MM.1S (cell line): ENCODE results near the gene ADAMTS15.

Experiments used
- DNase-seq: peaks from one replicate; pipeline ENCODE4 v3.0.0-alpha.2; 2015
- H2AFZ ChIP-seq: fragments of 300-600 bp; sonication (generic); 2 replicates; pipeline ENCODE4 v1.6.0; 2016; ENCODE audit warnings: antibody characterized with exemption, low read length
- H3F3A ChIP-seq: fragments of 300-600 bp; sonication (generic); 2 replicates; pipeline ENCODE4 v1.6.1; 2016; ENCODE audit warnings: mild to moderate bottlenecking, antibody characterized with exemption, low read length, moderate library complexity, mixed read lengths; ENCODE audit not compliant: insufficient read depth
- H3K27ac ChIP-seq: fragments of 300-600 bp; sonication (generic); 2 replicates; pipeline ENCODE4 v1.5.1; 2016; ENCODE audit warnings: mild to moderate bottlenecking, low read length
- H3K27me3 ChIP-seq: fragments of 300-600 bp; sonication (generic); replicated peaks from 2 replicates; pipeline ENCODE4 v1.6.0; 2016; ENCODE audit warnings: low read length; ENCODE audit not compliant: insufficient read depth
- H3K36me3 ChIP-seq: fragments of 300-600 bp; sonication (generic); replicated peaks from 2 replicates; pipeline ENCODE4 v1.6.1; 2016; ENCODE audit warnings: mild to moderate bottlenecking, low read length, mixed read lengths; ENCODE audit not compliant: insufficient read depth
- H3K4me1 ChIP-seq: fragments of 300-600 bp; sonication (generic); 2 replicates; pipeline ENCODE4 v1.6.1; 2016; ENCODE audit warnings: low read length, mixed read lengths
- H3K4me2 ChIP-seq: fragments of 300-600 bp; sonication (generic); 2 replicates; pipeline ENCODE4 v1.6.0; 2016; ENCODE audit warnings: low read depth, low read length
- H3K4me3 ChIP-seq: fragments of 300-600 bp; sonication (generic); 2 replicates; pipeline ENCODE4 v1.5.1; 2016; ENCODE audit warnings: low read length, mixed read lengths
- H3K79me2 ChIP-seq: fragments of 300-600 bp; sonication (generic); 2 replicates; pipeline ENCODE4 v1.6.1; 2016; ENCODE audit warnings: mixed run types, low read length, mixed read lengths
- H3K9ac ChIP-seq: fragments of 300-600 bp; sonication (generic); 2 replicates; pipeline ENCODE4 v1.6.1; 2016; ENCODE audit warnings: low read length, mixed read lengths
- H3K9me2 ChIP-seq: fragments of 300-600 bp; sonication (generic); replicated peaks from 2 replicates; pipeline ENCODE4 v1.6.1; 2016; ENCODE audit warnings: mild to moderate bottlenecking, low read length, mixed read lengths; ENCODE audit not compliant: insufficient read depth
- H3K9me3 ChIP-seq: fragments of 300-600 bp; sonication (generic); replicated peaks from 2 replicates; pipeline ENCODE4 v1.6.1; 2016; ENCODE audit warnings: mild to moderate bottlenecking, low read length, mixed read lengths; ENCODE audit not compliant: insufficient read depth
- H4K20me1 ChIP-seq: fragments of 300-600 bp; sonication (generic); 2 replicates; pipeline ENCODE4 v1.6.1; 2016; ENCODE audit warnings: mild to moderate bottlenecking, low read length, moderate library complexity, mixed read lengths; ENCODE audit not compliant: insufficient read depth
- EZH2 ChIP-seq: fragments of 300-600 bp; sonication (generic); optimal IDR thresholded peaks from 2 replicates; pipeline ENCODE3; 2017; ENCODE audit warnings: low read depth, mild to moderate bottlenecking, antibody characterized with exemption, low read length, mixed read lengths
- EZH2phosphoT487 ChIP-seq: fragments of 300-600 bp; sonication (generic); IDR thresholded peaks from 2 replicates; pipeline ENCODE4 v1.6.1; 2018; ENCODE audit warnings: antibody characterized with exemption, low read length
- TF ChIP-seq, protein P1 (sequence below): fragments of 300-600 bp; sonication (generic); IDR thresholded peaks from 2 replicates; pipeline ENCODE4 v1.5.1; 2016; ENCODE audit warnings: antibody characterized with exemption, low read length, mixed read lengths

ADAMTS15 gene

DNA sequence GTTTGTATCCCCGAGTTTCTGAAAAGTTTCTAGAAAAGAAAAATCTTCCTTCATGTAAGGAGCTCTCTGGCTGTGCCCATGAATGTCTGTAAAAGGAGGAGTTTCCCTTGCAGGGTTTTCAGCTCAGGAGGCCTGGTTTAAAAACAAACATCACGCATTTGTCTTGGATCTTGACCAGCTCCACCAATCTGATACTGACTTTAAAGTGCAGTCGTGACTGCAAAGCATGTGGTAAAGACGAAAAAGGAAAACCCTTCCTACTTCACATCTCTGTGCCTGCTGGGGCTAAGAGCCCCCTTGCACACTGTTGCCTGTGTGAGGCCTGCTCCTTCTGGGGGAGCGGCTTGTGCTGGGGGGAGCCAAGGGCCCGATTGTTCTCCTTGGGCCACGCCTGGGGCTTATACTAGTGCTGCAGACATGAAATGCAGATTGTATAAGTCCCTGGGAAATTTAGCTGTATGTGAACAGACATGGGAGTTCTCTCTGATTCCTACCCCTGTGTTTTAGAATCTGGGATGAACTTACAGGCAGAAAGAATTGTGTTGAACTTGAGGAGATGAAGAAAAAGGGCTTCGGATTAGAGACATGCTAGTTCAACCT is 62.1 kb downstream of the ADAMTS15 start:
- Histone ChIP-seq H4K20me1 (no peaks in the 10 kb centered on the region), H3K79me2 (no peaks in the 10 kb centered on the region), H3K9ac (no peak overlapping the region), H3K4me1 (no peaks in the 10 kb centered on the region), H3K36me3 (no peaks in the 10 kb centered on the region), H3K27ac (no peak overlapping the region), H3K4me3 (no peak overlapping the region), H3F3A (no peaks in the 10 kb centered on the region), H3K9me2 (no peaks in the 10 kb centered on the region), H2AFZ (no peak overlapping the region), H3K27me3 (no peaks in the 10 kb centered on the region), H3K4me2 (no peak overlapping the region), H3K9me3 (no peaks in the 10 kb centered on the region)
- DNase-seq: no peak
- TF ChIP-seq, protein P1, sequence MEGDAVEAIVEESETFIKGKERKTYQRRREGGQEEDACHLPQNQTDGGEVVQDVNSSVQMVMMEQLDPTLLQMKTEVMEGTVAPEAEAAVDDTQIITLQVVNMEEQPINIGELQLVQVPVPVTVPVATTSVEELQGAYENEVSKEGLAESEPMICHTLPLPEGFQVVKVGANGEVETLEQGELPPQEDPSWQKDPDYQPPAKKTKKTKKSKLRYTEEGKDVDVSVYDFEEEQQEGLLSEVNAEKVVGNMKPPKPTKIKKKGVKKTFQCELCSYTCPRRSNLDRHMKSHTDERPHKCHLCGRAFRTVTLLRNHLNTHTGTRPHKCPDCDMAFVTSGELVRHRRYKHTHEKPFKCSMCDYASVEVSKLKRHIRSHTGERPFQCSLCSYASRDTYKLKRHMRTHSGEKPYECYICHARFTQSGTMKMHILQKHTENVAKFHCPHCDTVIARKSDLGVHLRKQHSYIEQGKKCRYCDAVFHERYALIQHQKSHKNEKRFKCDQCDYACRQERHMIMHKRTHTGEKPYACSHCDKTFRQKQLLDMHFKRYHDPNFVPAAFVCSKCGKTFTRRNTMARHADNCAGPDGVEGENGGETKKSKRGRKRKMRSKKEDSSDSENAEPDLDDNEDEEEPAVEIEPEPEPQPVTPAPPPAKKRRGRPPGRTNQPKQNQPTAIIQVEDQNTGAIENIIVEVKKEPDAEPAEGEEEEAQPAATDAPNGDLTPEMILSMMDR: no peak
- no peak for TF ChIP-seq EZH2
- TF ChIP-seq EZH2phosphoT487: no peak

DNA sequence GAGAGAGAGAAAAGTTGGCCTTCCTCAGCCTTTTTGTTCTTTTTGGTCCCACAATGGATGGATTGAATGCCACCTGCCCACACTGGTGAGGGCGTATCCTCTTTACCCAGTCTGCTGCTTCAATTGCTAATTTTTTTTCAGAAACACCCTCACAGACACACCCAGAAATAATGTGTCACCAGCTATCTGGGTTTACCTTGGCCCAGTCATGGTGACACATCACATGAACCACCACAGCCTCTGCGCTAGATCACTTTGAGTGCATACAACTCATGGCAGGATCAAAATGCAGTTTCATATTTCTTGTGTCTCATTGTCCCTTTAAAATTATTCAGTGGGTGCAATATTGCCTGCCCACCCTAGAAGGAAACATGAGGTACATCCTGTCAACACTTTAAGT is 63.3 kb downstream of the ADAMTS15 start:
- H3F3A ChIP-seq: no peaks in the 10 kb centered on the region
- H3K27ac ChIP-seq: no peak overlapping the region
- no peak for TF ChIP-seq EZH2phosphoT487
- TF ChIP-seq, protein P1: no peak
- no peaks in the 10 kb centered on the region for H3K79me2 ChIP-seq
- H3K9me3 ChIP-seq: no peaks in the 10 kb centered on the region
- H3K4me3 ChIP-seq: no peak overlapping the region
- H3K9me2 ChIP-seq: no peaks in the 10 kb centered on the region
- no peaks in the 10 kb centered on the region for H3K27me3 ChIP-seq
- no peak for DNase-seq
- no peak overlapping the region for H3K9ac ChIP-seq
- H3K4me1 ChIP-seq: no peaks in the 10 kb centered on the region
- H4K20me1 ChIP-seq: no peaks in the 10 kb centered on the region
- no peaks in the 10 kb centered on the region for H3K36me3 ChIP-seq
- H3K4me2 ChIP-seq: no peak overlapping the region
- H2AFZ ChIP-seq: no peak overlapping the region

DNA sequence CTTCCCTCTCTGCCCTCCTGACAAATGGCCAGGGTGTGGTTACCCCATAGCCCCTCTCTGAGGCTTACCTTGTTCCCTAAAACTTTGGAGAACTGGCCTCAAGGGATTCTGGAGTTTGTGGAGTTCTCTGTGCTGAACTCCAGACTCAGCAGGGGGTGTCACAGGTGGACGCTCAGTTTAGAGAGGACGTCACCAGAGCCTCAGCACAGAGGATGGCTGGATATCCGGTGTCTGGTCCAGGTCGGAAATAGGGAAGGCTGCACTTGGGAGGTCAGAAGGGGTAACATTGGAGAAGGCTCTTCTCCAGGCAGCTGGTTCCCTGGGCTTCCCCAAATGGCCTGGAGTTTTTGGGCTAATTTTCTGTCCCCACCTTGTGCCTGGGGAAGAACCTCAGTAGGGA is 64.2 kb downstream of the ADAMTS15 start:
- H3K4me3 ChIP-seq: no peak overlapping the region
- H3K4me1 ChIP-seq: no peaks in the 10 kb centered on the region
- H4K20me1 ChIP-seq: no peaks in the 10 kb centered on the region
- H3F3A ChIP-seq: no peaks in the 10 kb centered on the region
- TF ChIP-seq EZH2phosphoT487 (no peak), EZH2 (no peak)
- TF ChIP-seq, protein P1: no peak
- no peaks in the 10 kb centered on the region for H3K36me3 ChIP-seq
- H3K27ac ChIP-seq: no peak overlapping the region
- H3K79me2 ChIP-seq: no peaks in the 10 kb centered on the region
- no peaks in the 10 kb centered on the region for H3K27me3 ChIP-seq
- H3K4me2 ChIP-seq: no peak overlapping the region
- no peak overlapping the region for H2AFZ ChIP-seq
- no peaks in the 10 kb centered on the region for H3K9me2 ChIP-seq
- no peak overlapping the region for H3K9ac ChIP-seq
- DNase-seq: no peak
- no peaks in the 10 kb centered on the region for H3K9me3 ChIP-seq
